Fibroblast of skin of left biceps (primary cell): Measurements from ENCODE around the gene RCN1.
A peak's percentile ranks its signal among the peaks of the same experiment; 100 is the strongest.
"Not testable (repeated sequence)": the region's sequence is repeated elsewhere in the genome, so short reads cannot be mapped to it uniquely, and the experiment has no call there.

Experiments
- DNase-seq, 2 experiments: peaks; one replicate each; pipeline ENCODE4 v3.0.0-alpha.2; 2013; ENCODE audit warnings: low read depth in 2 of 2

Gene RCN1

DNA sequence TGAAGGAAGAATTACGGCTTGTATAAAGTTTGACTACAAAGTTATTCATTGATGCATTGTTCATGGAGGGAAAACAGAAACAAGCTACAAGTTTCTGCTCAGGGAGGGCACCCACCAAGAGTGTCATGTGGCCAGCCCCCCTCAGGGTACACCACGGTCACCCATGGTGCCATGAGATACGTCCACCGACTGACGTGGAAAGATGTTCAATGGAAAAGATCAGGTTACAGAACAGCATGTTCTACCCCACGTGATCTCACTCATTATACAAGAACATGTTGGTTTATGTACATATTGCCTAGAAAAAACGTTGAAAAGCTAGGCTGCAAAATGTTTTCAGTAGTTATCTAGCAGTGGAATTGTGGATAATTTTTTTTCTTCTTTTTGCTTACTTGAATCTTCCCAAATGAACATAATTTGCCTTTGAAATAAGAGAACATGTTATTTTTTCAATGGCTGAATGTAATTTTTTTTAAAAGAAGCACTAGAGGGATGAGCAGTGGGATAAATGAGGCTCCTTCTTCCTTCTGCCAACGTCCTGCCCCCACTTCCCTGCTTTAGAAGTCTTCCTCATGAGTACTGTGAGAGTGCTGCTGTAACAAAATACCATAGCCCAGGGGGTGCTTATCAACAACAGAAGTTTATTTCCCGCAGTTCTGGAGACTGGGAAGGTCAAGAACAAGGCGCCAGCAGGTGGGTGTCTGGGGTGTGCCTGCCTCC lies 22.5 kb downstream of the RCN1 start:
- DNase-seq, result no peak

DNA sequence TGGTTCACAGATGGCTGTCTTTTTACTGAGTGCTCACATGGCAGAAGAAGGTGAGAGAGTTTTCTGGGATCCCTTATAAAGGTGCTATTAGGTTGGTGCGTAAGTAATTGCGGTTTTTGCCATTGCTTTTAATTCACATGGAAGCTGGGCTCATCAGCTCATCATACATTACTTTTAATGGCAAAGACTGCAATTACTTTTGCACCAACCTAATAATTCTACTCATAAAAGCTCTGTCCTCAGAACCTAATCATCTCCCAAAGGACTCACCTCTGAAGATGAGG lies 23.0 kb downstream of the RCN1 start:
- DNase-seq, result no peak

DNA sequence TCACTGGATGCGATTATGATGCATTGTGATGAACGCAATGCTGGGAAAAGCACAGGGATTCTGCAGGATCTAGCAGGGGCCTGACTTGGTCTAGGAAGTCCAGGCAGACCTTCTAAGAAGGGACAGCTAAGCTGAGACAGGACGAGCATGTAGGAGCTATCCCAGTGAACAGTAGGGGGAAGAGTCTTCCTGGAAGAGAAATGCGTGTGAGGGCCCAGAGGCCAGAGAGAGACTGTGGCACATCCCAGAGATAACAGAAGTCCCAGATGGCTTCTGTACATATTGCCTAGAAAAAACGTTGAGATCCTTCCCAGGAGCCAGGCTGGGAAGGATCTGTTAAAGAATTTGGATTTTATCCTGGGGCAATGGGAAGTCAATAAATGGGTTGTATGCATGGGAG lies 24.6 kb downstream of the RCN1 start:
- no peak for DNase-seq

DNA sequence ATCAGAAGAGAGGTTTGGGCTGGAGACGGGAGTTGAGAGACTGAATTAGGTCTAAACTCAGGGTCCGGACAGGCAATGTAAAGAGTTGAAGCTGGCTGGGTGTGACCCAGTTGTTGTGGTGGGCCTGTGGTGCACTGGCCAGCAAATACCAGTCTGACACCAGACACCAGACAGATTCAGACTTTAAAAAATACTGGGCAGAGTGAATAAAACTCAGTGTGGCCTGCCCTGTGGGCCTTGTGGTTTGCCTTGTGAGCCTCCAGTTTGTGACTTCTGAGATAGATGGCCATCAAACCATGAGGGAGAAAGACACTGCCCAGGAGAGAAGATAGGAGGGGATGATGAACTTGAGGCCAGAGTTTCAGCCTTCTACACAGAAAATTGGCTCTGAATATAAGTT lies 25.8 kb downstream of the RCN1 start:
- no peak for DNase-seq

DNA sequence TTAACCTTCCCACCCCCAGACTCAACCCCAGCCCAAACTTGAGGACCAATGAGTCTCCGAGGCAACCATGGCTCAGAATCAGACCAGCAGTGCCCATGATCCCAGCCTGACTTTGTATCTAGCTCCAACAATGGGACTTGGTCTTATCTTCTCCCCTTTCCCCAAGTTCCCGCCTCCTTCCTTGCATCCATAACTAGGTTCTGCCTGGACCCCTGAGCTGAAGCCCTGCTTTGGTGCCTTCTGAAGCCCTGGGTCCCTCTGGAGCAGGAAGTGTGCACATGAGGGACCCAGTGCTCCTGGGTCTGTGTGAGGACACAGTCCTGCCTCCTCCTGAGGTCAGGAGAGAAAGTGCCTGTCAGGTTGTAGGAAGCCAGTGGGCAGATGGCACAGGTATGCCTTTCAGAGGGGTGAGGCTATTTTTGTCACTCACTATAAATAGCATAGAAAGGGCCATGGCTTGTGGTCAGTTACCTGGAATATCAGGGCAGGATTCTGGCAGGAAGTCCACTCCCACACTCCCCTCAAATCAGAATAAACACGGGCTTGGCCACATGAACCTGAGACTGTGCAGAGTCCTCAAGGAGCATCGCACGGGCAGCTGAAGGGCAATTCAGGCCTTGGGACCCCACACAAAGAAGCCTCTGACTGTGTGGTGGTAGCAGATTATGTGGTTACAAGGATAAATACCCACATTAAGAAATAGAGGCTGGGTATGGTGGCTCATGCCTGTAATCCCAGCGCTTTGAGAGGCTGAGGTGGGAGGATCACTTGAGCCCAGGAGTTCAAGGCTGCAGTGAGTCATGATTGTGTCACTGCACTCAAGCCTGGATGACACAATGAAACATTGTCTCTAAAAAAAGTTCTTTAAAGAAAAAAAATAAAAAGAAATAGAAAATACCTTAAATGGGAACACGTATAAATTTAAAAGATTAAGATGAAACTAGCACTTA lies 27.4 kb downstream of the RCN1 start:
- no peak for DNase-seq

DNA sequence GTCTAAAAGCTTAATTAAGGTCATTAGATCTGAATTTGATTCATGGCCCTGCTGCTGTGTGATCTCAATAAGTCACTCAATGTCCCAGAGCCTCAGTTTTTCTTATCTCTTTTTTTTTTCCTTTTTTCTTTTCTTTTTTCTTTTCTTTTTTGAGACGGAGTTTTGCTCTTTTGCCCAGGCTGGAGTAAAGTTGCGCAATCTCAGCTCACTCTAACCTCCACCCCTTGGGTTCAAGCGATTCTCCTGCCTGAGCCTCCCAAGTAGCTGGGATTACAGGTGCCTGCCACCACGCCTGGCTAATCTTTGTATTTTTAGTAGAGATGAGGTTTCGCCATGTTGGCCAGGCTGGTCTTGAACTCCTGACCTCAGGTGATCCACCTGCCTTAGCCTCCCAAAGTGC lies 28.3 kb downstream of the RCN1 start:
- not testable (repeated sequence) for DNase-seq

DNA sequence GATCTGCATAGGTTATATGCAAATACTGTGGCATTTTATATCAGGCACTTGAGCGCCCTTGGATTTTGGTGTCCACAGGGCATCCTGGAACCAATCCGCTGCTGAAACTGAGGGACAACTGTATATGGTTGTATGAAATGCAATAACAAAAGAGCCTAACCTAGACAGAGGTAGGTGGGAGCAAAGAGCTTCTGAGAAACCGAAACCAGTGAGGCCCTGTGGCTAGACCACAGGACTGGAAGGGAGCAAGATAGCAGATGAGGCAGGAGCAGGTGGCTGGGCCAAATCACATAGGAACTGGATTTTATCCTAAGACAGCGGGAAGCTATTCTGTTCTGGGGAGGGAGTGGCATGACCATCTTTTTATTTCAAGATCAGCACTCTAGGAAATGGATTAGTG lies 30.1 kb downstream of the RCN1 start:
- DNase-seq, result no peak

DNA sequence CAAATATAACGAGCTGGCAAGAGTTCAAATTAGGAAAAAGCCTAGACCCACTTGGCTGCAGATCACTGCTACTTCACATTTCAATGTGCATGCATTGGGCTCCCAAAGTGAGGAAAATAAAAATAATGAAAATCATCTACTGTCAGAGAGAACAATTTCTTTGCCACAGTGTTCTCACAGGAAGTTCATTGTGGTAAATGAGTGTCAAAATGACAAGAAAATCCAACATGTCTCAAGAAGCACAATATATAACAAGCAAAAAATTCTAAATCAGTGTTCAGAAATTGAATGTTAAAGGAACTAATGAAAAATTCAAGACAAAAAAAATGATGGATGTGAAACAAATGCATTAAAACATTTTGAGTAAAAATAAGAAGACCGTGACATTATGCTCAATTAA lies 31.3 kb downstream of the RCN1 start:
- no peak for DNase-seq

DNA sequence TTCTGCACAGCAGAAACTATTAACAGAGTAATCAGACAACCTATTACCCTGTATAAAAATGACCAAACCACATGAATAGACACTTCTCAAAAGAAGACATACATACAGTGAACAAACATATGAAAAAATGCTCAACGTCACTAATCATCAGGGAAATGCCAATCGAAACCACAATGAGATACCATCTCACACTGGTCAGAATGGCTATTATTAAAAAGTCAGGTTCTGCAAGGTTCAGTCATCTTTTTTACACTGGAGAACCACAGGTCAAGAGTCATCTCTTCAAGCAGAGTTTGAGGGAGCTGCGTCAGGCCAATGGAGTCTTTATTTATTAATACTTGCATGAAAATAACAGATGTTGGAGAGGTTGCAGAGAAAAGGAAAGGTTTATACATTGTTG lies 40.4 kb downstream of the RCN1 start:
- no peak for DNase-seq

DNA sequence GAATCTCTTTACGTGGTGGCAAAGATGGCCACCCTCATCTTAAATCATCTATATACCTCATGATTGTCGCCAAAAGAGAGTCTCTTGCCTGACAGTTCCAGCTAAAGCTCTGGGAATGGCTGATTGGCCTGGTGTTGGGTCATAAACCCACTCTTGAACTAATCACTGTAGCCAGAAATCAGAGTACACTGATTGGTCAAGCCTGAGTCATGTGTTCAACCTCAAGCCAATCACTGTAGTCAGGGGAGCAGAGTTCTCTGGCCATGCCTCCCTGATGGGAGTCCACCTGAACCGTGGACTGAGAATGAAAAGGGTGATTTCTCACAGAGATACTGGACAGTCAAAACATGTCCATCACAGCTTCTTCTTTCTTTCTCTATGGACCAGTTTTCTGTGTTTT lies 45.8 kb downstream of the RCN1 start:
- DNase-seq, result no peak

DNA sequence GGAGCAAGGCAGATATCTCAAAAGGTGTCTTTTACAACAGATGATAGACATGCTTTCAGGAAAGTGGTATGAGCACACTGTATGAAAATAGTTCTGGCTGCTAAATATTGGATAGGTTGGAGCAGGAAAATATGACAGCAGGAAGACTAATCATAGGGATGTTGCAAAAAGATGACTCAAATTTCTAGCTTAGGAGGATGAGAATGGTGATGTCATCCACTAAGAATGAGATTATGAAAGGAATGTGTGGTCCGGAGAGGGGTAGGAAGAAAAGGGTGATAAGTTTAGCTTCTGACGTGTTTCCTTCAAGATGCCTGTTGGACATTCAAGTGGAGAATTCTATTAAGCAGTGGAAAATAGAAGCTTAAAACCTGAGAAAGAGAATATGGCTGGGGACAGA lies 46.4 kb downstream of the RCN1 start:
- DNase-seq, result peak; percentile 91 to 93

DNA sequence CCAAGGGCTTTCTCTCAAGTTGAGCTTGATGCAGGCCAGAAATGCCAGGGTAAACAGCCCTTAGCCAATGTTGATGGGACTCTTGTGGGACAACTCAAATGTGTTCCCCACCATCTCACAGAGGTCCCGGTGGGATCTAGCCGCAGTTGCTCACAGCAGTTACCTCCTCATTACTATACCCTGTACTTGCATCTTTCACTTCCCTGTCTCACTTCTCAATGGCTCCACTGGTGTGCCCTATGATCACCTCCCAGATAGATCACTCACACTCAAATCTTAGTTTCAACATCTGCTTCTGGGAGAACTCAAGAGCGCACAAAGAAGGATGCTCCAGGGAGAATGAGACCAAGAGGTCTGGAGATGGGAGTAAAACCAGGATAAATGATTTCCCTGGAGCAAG lies 47.0 kb downstream of the RCN1 start:
- DNase-seq, result no peak

DNA sequence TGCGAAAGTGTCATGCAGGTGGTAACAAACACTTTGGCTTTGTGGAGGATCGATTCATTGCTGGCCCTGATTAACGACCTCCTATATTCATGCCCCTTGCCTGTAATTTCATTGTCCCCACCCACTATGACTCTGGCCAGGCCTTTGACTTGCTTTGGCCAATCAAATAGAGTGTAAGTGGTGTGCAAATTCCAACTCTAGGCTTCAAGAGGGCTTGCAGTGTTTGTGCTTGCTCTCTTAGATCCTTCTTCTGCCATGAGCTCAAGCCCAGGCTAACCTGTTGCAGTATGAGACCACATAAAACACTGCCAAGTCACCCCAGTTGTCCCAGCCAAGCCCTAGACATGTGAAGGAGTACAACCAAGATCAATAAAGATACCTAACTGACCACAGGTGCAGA lies 48.0 kb downstream of the RCN1 start:
- DNase-seq, result no peak

DNA sequence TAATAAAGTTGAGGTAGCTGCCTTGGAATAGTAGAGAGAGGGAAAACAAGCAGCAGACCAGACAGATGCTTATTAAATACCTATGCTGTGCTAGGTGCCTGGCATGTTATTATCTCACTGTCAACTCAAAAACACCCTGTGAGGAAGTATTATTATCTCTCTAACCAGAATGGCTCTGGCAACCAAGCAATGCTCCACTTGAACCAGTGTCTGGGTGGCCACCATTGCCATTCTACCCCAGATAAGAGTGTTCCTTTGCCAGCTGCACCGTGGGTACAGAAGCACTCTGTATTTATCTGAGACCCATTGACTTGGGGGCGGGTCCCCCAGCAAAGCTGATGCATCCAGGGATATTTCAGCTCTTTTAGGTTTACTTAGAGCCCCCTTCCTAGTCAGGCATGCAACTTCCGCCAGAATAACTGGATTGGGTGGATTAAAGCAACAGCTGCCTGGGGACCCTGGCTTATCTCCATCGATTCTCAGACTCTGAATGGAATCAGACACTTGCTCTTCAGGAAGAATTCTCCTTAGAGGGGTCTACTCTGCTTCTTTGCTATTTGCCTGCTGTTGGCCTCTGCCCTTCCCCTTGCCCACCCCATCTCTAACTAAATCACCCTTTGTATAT lies 49.1 kb downstream of the RCN1 start:
- DNase-seq, result no peak

DNA sequence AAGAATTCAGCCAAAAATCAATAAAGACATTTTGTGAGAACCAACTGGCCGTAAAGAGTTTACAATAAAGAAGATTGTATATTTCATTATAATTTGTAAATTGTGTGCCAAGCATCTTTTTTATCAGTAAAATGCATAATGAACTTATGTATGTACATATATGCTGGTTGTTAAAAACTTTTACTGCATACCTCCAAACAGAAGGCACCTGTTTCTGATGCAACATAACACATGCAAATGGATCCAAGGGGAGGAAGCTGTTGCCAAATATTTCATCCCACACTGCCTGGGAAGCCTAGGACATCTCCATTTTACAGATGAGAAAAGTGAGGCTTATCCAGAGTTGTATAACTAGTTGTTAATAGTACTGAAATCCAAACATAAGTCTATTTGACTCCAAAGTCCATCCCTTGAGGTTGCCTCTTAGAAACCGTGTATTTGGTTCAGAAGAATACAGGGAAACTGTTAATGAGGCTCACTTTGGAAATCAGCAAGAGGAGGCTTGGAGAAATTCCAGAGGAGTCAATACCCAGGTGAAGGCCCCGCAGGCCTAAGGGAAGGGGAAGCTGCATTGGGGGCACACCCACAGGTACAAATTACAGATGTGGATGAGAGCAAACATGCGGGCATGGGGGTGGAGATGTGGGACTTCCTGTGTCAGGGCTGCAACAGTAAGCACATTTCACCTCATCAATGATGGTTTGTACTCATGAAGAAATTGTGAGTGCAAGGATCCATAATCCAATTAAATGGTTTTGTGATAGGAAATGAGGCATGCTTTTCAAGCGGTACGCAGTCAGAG lies 51.1 kb downstream of the RCN1 start:
- DNase-seq, result no peak

DNA sequence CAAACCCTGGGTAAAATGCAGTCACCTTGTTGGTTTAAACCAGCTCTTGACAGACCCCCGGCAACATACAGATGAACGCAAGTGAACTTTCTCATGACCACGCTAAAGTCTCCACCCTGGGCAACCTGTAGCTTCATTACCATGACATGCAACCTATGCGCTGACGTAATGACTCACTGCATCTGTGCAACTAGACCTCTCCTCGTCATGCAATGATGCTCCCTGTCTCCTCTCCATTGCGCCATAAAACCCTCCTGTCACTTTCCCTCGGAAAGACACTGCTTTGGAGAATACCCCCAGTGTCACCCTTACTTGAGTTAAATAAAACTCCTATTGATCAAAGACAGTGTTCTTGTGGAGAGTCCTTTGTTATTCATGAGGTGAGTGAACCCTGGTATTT lies 52.5 kb downstream of the RCN1 start:
- no peak for DNase-seq

DNA sequence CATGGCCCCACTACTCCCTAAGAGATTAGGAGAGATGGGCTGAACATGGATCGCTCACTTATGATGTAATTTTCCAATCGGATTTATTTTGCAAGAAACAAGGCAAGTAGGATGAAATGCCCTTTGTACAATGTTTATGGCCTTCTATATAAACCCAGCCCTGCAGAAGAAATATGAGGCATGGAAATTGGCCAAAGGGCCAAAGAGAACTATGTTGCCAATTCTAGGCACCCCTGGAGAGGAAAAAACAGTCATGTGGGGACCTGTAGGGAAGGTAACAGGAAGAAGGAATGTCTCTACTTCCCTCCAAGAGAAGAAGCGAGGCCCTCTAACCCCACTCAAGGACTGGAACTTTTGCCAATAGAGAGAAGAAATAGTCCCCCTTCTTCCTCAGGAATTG lies 54.4 kb downstream of the RCN1 start:
- no peak for DNase-seq

DNA sequence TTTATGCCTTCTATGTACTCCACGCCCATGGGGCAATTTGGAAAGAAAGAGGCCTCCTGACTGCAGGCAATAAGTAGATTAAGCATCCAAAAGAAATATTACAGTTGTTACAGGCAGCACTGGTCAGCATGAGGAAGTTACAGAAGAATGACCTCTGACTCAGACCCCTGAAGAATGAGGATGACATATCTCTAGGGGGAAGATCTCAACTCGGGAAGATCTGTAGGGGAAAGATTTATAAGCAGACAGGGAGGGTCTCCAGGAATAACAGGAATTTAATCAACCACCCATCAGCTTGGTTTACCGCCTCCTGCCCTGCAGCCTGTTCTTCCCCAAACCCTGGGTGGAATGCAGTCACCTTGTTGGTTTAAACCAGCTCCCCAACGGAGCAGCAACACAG lies 58.0 kb downstream of the RCN1 start:
- DNase-seq, result no peak

DNA sequence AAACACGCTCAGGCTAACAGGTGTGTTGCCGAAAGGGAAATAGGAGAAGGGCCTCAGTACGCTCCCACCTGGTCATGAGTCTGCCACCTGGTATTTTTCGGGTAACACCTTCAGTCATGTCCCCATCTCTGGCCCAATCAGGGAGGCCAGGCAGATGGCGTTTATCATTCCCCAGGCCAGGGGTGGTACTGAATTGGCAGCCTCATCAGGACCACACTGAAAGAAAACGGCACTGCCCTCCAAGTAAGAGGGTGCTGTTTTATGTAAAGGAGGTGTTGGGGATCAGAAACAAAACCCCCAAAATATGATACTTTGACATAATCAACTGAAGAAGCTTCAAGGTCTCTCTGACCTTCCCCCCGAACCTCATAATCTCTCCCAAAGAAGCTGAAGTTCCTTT lies 58.9 kb downstream of the RCN1 start:
- no peak for DNase-seq

DNA sequence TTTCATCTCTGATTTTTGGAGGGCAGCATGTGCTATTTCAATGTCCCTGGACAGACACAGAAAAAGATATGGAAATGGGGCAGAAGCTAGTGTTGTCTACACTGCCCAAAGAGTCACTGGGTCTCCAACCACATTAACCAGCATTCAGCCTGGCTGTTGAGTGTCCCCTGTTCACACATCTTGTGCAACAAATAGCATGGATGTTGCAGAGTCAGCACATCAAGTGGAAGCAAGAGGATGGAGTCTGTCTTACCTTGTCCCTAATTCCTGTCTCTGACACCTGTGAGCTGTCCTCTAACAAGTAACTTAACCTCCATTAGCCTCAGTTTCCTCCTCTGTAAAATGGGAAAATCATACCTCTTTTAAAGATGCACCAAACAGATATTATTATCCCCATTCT lies 60.2 kb downstream of the RCN1 start:
- DNase-seq, result no peak

DNA sequence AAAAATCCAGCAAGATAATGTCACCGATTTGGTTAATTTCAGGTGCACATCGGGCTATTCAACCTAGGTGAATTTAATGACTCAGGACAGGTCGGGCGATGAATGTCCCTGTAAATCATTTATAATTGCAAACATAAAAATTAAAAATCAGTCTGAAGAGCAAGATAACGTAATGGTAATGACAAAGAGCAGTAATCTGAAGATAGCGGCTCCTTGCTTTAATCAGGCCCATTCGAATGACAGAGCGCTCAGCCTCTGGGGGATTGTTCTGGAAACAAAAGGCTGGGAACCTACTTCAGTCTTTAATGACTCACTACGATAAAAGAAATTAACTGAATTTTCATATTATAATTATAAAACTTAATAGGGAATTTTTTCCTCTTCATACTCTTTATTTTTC lies 61.3 kb downstream of the RCN1 start:
- no peak for DNase-seq

DNA sequence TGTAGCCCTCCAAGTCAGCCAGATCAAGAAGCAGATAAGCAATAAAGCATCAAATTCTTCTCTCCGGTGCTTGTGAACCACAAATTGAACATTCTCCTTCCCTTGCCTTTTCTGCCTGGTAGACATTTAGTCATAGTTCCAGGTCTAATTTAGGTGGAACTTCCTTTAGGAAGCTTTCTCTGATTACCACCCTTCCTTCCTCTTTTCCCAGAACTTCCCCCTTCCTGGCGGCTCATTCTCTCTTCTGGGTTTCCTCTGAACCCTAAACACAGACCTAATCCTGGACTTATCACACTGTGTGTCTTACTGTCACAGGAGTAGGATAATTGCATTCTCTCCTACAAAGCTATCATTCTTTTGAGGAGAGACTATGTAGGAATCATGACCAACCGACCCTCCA lies 61.9 kb downstream of the RCN1 start:
- DNase-seq, result no peak
